ACHN (cell line): ENCODE measurements around the gene ZNF526.

Experiments used
- DNase-seq: peaks from one replicate; pipeline ENCODE4 v3.0.0-alpha.2; 2015
- in situ Hi-C: cut with HindIII; loops from 2 replicates; pipeline ENCODE4 v1.10.0; 2017; ENCODE audit warnings: low sequenced_read_pairs, low pct_ligation_motif_present, low pct_unique_long_range_greater_than_20kb

ZNF526 gene

GRCh38 chr19:42219812-42220750, at the start of gene ZNF526:
TSS of gene ZNF526 (plus strand) at chr19:42220312. CDS start at chr19:42224404, 4,092 bp downstream.
- in situ Hi-C loops = no loop called here
- peak; percentile 95 for DNase-seq

GRCh38 chr19:42170715-42171114, 49.4 kb upstream of the ZNF526 start:
- in situ Hi-C loops = no loop called here

GRCh38 chr19:42172261-42172660, 47.9 kb upstream of the ZNF526 start:
- in situ Hi-C loops = no loop called here
- no peak for DNase-seq

More at GRCh38 chr19:42170715-42171114, 49.4 kb upstream of the ZNF526 start:
- DNase-seq = no peak

GRCh38 chr19:42173695-42174094, 46.4 kb upstream of the ZNF526 start:
- no peak for DNase-seq
- in situ Hi-C loops = no loop called here

GRCh38 chr19:42174188-42174587, 45.9 kb upstream of the ZNF526 start:
- DNase-seq = no peak
- in situ Hi-C loops = no loop called here

- in situ Hi-C loops = no loop called here
- no peak for DNase-seq
Observed at GRCh38 chr19:42174958-42175734, 45.0 kb upstream of the ZNF526 start.

- DNase-seq = peak; percentile 18
Observed at GRCh38 chr19:42175952-42176648, 44.0 kb upstream of the ZNF526 start.

GRCh38 chr19:42176649-42176989, 43.5 kb upstream of the ZNF526 start:
- DNase-seq = no peak

More at GRCh38 chr19:42175952-42176648, 44.0 kb upstream of the ZNF526 start:
- in situ Hi-C loops = no loop called here

GRCh38 chr19:42176990-42177685, 43.0 kb upstream of the ZNF526 start:
- in situ Hi-C loops = no loop called here
- peak; percentile 73 for DNase-seq

More at GRCh38 chr19:42176649-42176989, 43.5 kb upstream of the ZNF526 start:
- in situ Hi-C loops = no loop called here

GRCh38 chr19:42177686-42178019, 42.5 kb upstream of the ZNF526 start:
- no peak for DNase-seq
- in situ Hi-C loops = no loop called here

GRCh38 chr19:42178791-42179674, 41.1 kb upstream of the ZNF526 start:
- in situ Hi-C loops = no loop called here
- DNase-seq = peak; percentile 10

- peak; percentile 68 for DNase-seq
- in situ Hi-C loops = no loop called here
Observed at GRCh38 chr19:42184401-42184861, 35.7 kb upstream of the ZNF526 start.

GRCh38 chr19:42185277-42185676, 34.8 kb upstream of the ZNF526 start:
- in situ Hi-C loops = no loop called here
- no peak for DNase-seq

GRCh38 chr19:42188665-42189064, 31.4 kb upstream of the ZNF526 start:
- in situ Hi-C loops = no loop called here
- DNase-seq = no peak

- no peak for DNase-seq
- in situ Hi-C loops = no loop called here
Observed at GRCh38 chr19:42189133-42189532, 31.0 kb upstream of the ZNF526 start.

- in situ Hi-C loops = no loop called here
- no peak for DNase-seq
Observed at GRCh38 chr19:42191330-42191729, 28.8 kb upstream of the ZNF526 start.

- peak; percentile 76 for DNase-seq
- in situ Hi-C loops = no loop called here
Observed at GRCh38 chr19:42191855-42192254, 28.3 kb upstream of the ZNF526 start.
